ENCODE data around the gene CDH22.

- TF ChIP-seq CTCF (IDR thresholded peaks at IDR 0.05; ENCODE audit: borderline replicate concordance, extremely low read depth, low read length, poor library complexity, severe bottlenecking): no peak
- TF ChIP-seq EZH2 (IDR thresholded peaks at IDR 0.05; ENCODE audit: borderline replicate concordance, low read depth, low read length, severe bottlenecking): no peak
Observed at GRCh38 chr20:46303176-46303956, 4.9 kb downstream of the CDH22 start.

Data from DND-41 (cell line).